GM23248 (cell line): Measurements from ENCODE around the gene FAM177A1.

Experiments used
- EZH2 ChIP-seq: fragments of 200-600 bp; sonication (generic); IDR thresholded peaks from 2 replicates; pipeline ENCODE4 v1.6.1; 2018; ENCODE audit warnings: antibody characterized with exemption, mild to moderate bottlenecking; ENCODE audit not compliant: insufficient read depth, poor library complexity, severe bottlenecking
- EZH2phosphoT487 ChIP-seq: fragments of 200-600 bp; sonication (generic); IDR thresholded peaks from 2 replicates; pipeline ENCODE4 v1.6.1; 2018; ENCODE audit warnings: antibody characterized with exemption, moderate library complexity, mild to moderate bottlenecking, low read depth; ENCODE audit not compliant: insufficient read depth

DNA sequence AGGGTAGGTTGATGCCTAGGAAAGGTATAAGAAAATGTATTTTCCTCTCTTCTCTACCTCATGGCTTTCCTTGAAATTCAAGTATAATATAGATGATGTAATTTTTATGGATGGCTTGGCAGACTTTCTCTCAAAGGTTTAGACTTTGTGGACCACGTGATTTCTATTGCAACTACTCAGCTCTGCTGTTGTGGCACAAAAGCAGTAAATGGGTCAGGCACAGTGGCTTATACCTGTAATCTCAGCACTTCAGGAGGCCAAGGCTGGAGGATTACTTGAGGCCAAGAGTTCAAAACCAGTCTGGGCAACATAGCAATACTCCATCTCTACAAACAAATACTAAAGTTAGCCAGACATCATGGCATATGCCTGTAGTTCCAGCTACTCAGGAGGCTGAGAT, 41.2 kb upstream of the FAM177A1 start:
- TF ChIP-seq EZH2phosphoT487 (no peak), EZH2 (no peak)
